Panc1 (cell line): Measurements from ENCODE around the gene RFX1.

Experiments
- REST ChIP-seq, 2 experiments: IDR thresholded peaks; 2 replicates each; pipeline ENCODE4 v1.6.1; 2011 to 2012; ENCODE audit warnings: low read depth in 2 of 2, control low read depth in 1 of 2, low read length in 1 of 2, mild to moderate bottlenecking in 1 of 2, moderate library complexity in 1 of 2; ENCODE audit not compliant: insufficient read depth in 1 of 2
- SIN3A ChIP-seq: IDR thresholded peaks from 2 replicates; pipeline ENCODE4 v1.6.1; 2012; ENCODE audit warnings: low read depth, mild to moderate bottlenecking, low read length, moderate library complexity, borderline replicate concordance; ENCODE audit not compliant: insufficient read depth
- TCF7L2 ChIP-seq: IDR thresholded peaks from 2 replicates; pipeline ENCODE4 v1.6.1; 2011; ENCODE audit warnings: mild to moderate bottlenecking, low read depth, low read length, inconsistent platforms
- TF ChIP-seq, protein P1 (sequence below): fragments of 450-650 bp; IDR thresholded peaks from 2 replicates; pipeline ENCODE4 v1.5.1; 2017; ENCODE audit warnings: mild to moderate bottlenecking

- TF ChIP-seq, protein P1, sequence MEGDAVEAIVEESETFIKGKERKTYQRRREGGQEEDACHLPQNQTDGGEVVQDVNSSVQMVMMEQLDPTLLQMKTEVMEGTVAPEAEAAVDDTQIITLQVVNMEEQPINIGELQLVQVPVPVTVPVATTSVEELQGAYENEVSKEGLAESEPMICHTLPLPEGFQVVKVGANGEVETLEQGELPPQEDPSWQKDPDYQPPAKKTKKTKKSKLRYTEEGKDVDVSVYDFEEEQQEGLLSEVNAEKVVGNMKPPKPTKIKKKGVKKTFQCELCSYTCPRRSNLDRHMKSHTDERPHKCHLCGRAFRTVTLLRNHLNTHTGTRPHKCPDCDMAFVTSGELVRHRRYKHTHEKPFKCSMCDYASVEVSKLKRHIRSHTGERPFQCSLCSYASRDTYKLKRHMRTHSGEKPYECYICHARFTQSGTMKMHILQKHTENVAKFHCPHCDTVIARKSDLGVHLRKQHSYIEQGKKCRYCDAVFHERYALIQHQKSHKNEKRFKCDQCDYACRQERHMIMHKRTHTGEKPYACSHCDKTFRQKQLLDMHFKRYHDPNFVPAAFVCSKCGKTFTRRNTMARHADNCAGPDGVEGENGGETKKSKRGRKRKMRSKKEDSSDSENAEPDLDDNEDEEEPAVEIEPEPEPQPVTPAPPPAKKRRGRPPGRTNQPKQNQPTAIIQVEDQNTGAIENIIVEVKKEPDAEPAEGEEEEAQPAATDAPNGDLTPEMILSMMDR = no peak
- TF ChIP-seq REST (IDR thresholded peaks at IDR 0.05; ENCODE audit: insufficient read depth in 1 of 2, low read depth in 2 of 2, low read length in 1 of 2) (no peak), SIN3A (no peak), TCF7L2 (no peak)
Observed at GRCh38 chr19:13989487-13989886, 16.6 kb downstream of the RFX1 start.
